A172 (cell line): Measurements from ENCODE around the gene ERO1A. TPM values are rescaled to one million over a fixed set of nuclear protein-coding genes. Genes with fewer than 3 reads are reported as not detected.
A peak's percentile ranks its signal among the peaks of the same experiment; 100 is the strongest.
"Not testable (repeated sequence)": the region's sequence is repeated elsewhere in the genome, so short reads cannot be mapped to it uniquely, and the experiment has no call there.

ENCODE experiments used
- DNase-seq: peaks from one replicate; pipeline ENCODE4 v3.0.0-alpha.2; 2015; ENCODE audit warnings: low spot score
- total RNA-seq: library from RNA; depleted of rRNA; stranded (reverse); fragments of >200 nt; shearing (Covaris generic); gene quantifications from 2 replicates; pipeline ENCODE4 v1.2.3, GENCODE V29; 2014; rRNA removed

Gene ERO1A, protein sequence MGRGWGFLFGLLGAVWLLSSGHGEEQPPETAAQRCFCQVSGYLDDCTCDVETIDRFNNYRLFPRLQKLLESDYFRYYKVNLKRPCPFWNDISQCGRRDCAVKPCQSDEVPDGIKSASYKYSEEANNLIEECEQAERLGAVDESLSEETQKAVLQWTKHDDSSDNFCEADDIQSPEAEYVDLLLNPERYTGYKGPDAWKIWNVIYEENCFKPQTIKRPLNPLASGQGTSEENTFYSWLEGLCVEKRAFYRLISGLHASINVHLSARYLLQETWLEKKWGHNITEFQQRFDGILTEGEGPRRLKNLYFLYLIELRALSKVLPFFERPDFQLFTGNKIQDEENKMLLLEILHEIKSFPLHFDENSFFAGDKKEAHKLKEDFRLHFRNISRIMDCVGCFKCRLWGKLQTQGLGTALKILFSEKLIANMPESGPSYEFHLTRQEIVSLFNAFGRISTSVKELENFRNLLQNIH
- total RNA-seq = 38.9 and 49.2 TPM in 2 replicates

DNA sequence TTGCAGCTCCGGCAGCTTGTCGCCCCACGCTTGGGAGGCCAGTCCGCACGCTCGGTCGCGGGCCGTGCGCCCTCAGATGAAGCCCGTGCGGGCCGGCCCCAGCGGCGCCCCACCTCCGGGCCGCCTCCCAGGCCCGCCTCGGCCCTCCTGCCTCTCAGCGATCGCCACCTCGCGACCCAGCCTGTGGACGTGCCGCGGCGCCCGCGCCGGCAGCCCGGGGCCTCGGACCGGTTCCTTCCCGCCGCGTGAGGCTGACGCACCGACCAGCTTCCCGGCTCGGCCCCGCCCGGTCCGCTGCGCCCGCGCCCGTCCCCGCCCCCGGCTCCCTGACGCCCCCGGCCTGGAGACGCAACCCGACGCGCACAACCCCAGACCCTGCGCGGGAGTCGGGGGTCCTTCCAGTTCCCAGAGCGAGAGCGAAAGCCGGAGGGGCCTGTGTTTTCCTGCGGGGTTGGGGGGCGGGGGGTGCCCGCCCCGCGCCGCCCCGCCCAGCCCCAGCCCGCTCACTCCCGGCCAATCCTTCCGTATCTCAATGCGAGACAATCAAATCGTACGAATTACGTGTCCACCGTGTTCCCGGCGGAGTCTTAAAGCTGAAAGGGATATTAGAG is at the start of gene ERO1A:
TSS of gene ERO1A (minus strand) at position 78 of the 611 bp plus-strand sequence. CDS start at position 1, 77 bp downstream.
- peak; percentile 57 for DNase-seq

DNA sequence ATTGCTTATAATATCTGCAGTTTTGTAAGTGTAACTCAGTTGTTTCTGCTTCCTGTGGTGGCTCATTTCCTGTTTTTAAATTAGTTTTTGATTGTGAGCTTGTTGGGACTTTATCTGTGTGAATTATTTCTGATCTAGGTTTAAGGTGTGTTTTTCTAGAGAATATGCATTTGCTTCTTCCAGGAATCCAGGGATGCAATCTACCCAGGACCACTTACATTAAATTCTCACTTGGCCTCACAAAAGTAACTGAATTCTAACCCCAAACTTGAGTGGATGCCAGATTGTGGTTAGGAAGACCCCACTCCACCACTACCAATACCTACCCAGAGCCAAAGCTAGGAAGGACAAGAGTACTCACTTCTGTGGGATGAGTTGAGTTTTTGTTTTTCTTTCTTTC is 46.5 kb upstream of the ERO1A start:
- no peak for DNase-seq

DNA sequence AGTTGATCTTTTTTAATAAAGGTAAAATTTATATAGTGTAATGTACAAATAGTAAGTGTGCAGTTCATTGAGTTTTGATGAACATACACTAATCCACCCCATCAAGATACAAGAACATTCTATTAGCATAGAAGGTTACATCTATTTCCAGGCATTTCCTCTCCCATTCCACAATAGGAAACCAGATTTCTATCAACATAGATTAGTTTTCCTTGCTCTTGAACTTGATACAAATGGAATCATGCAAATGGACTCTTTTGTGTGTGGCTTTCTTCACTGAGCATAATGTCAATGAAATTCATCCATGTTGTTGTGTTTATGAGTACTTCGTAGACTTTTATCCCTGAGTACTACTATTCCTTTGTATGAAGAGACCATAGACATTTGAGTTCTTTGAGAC is 45.4 kb upstream of the ERO1A start:
- no peak for DNase-seq

DNA sequence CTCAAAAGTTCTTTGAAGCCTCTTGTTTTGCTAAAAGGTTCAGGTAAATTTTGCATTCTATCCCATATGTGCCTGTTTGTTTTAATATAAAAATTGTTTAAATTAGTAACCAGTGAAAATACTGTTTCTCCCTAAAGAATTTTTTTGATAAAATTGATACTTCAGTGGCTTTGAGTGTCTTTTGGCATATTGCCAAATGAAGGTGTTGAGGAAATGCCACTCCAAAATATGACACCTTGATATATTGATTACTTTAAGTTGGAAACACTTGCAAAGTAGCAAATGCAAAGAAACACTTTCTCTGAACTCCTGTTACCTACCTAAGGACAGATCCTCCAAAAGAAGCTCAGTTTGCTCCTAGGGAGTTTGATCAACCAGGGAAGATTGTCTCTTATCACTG is 43.1 kb upstream of the ERO1A start:
- no peak for DNase-seq

DNA sequence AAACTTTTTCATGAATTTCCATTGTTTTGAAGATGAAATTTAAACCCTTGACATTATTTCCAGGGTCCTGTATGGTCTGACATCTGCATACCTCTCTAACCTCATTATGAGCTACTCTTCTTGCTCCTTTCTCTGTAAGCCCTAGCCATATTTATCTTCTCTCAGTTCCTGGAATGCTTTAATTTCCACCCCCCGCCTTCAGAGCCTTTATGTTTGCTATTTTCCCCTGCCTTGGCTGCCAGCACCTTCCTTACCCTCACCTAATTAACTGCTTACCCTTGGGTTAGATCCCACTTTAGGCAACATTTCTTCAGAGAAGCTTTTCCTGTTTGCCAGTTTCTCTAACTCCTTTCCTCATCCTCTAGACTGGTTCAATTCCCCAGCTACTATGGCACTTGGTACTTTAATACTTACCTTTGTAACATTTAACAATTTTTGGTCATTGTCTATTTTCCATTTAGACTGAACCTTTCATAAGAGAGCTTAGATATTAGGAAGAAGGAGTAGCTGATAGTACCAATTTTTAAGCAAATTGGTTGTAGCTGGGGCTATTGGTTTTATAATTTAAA is 40.6 kb upstream of the ERO1A start:
- no peak for DNase-seq

DNA sequence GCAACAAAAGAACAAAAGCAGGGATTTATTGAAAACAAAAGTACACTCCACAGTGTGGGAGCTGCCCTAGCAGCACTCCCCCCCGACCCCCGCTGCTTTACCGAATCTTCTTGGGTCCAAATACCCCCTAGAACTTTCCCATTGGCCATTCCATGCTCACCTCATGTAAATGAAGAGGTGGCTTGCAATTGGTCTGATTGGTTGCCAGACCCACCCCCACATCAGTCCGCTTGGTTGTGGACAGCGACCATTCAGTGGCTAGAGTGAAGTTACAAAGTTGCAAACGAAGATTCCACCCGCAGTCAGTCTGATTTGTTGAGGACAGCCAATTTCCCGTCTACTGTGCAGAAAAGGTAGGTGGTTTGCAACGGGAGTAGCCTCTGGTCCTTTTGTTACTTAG is 38.5 kb upstream of the ERO1A start:
- no peak for DNase-seq

DNA sequence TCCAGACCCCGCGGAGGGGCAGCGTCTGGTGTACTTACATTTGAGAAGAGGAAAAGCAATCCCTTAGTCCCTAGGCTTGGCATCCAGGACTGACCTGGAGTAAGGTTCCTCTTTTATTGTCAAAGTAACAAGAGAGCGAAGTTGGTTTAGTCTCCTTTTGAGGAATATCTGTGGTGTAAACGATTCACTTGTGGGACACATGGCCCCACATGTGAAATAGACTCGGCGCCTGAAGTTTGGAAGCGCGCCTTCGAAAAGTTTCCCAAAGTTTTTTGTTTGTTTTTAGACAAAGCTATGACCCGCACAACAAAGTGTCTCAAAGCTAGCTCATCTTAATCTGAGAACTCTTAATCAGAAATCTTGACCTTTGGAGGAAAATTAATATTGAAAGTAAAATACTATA is 35.4 kb upstream of the ERO1A start:
- DNase-seq = peak; percentile 4

DNA sequence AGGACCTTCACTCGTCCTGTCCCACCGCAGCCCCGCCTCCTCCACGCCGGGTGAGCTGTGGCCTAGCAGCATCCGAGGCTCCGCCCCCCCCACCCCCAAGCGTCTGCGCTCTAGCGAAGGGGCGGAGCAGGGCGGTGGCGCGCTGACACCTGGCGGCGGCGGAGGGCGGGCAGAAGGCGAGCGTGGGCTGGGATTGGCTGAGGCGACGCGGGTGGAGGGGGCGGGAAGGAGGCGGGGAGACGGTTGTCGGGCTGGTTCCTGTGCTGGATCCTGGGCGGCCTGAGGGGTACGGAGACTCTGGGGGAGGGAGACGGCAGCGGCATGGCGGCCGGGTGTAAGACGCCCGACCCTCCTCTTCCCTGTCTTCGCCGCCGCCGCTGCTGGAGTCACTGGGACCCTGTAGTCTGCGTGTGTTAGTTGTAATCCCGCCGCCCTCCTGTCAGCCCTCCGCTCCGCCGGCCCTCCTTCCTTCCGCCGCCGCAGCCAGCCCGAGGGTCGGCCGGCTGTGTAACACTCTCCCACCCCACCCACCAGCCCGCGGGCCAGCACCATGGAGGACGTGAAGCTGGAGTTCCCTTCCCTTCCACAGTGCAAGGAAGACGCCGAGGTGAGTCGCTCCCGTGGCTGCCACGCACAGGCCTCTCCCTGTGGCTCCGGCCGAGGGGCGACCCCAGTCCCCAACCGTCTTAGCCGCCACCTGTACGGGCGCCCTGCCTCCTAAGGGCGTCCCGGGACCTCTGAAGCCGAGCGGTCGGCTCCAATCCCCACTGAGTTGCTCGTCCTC is 34.8 kb upstream of the ERO1A start, which contains the start of gene STYX:
TSS of gene STYX (plus strand) at position 242 of the 784 bp plus-strand sequence. CDS start at position 551, 309 bp downstream.
- DNase-seq = peak; percentile 90

DNA sequence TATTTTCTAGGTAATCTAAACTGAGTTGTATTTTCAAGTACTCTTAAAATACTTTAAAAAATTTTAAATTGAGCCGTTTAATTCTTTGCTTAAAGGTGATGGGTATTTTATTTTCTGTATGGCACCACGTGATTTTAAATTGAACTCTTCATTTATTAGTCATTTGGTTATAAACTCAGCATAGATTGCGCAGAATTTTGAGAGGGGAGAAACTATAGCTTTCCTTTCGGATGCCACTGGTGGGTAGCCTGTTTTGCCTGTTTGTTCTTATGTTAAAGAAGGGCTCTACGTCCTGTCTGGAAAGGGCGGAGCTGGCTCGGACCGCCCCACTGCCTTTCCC is 34.2 kb upstream of the ERO1A start:
- DNase-seq = no peak

DNA sequence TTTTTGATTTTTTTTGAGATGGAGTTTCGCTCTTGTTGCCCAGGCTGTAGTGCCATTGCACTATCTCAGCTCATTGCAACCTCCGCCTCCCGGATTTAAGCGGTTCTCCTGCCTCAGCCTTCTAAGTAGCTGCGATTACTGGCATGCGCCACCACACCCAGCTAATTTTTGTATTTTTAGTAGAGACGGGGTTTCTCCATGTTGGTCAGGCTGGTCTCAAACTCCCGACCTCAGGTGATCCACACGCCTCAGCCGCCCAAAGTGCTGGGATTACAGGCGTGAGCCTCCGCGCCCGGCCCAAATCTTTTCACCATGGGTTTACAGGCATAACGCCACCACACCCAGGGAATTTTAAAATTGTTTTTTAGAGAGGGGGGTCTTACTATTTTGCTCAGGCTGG is 33.7 kb upstream of the ERO1A start:
- DNase-seq = not testable (repeated sequence)

DNA sequence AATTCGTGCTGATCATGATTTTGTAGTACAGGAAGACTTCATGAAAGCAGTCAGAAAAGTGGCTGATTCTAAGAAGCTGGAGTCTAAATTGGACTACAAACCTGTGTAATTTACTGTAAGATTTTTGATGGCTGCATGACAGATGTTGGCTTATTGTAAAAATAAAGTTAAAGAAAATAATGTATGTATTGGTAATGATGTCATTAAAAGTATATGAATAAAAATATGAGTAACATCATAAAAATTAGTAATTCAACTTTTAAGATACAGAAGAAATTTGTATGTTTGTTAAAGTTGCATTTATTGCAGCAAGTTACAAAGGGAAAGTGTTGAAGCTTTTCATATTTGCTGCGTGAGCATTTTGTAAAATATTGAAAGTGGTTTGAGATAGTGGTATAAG is 32.2 kb upstream of the ERO1A start:
- DNase-seq = not testable (repeated sequence)

DNA sequence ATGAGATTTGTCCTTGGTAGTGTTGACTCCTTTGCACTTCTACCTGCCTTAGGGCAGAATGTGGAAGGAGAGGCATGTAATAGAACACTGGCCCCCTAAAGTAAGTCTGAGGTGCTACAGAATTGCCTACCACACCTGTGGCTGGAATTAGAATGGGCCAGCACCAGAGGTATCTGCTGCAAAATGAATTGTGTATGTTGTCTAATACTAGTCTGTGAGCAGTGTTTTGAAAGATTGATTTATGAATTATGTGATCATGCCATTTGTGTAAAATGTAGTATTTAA is 28.9 kb upstream of the ERO1A start:
- DNase-seq = no peak

DNA sequence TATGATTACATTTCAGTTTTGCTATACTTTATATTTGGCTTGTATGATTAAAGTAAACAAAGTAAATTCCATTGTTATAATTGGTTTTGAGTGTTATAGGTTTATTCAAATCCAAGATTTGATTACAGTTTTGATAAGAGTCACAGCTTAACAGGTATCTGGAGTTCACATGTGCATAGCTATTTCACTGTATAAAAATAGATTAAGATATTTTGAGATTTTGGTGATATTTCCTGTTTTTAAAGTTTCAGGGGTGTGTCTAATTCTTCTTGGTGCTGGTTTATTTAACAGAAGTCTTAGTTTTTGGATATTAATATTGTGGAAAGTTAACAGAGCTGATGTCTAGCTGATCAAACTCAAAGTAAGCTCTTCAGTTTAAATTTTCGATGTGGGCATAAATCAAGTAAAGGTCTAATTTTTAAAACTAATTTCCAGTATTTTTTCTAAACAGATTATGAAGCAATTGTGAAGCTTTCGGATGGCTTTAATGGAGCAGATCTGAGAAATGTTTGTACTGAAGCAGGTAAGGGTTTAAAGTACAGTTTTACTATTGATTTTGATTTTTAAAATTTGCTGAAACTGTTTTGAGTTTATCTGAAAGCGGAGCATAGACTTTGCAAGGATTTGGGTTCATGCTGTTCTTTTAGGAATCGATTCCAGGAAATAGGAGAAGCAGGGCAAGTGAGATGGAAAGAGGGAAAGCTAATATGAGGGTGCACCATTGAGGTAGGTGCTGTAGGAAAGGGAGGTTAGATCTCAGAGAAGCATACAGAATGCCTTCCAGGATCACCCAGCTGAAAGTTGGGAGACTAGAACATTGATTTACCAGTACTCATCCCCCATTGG is 28.4 kb upstream of the ERO1A start:
- DNase-seq = no peak

DNA sequence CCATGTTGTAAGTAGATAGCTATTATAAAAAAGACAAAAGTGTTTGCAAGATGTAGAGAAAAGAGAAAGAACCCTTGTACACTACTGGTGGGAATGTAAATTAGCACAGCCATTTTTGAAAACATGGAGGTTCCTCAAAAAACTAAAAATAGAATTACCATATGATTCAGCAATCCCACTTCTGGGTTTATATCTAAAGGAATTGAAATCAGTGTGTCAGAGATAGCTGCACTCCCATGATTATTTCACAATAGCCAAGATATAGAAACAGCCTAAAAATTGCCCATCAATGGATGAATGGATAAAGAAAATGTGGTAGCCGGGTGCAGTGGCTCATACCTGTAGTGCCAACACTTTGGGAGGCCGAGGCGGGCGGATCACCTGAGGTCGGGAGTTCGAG is 20.8 kb upstream of the ERO1A start:
- DNase-seq = no peak

DNA sequence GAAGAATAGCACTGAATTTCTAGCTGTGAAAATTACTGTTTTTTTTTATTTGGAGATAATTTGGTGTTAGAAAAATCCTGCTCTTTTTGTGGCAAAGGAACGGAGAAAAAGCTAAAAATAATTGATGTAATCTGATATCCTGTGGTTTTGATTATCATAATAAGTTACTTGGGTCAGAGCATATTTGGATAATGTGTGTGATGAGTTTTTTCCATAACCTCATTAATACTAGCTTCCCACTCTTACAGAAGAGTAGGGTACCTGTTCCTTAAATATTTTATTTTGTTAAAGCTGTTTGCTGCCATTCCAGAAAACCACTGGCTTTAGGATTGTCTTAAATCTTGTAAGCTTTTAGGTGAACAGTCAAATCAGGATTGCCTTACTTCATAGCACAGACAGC is 16.3 kb upstream of the ERO1A start:
- DNase-seq = no peak

DNA sequence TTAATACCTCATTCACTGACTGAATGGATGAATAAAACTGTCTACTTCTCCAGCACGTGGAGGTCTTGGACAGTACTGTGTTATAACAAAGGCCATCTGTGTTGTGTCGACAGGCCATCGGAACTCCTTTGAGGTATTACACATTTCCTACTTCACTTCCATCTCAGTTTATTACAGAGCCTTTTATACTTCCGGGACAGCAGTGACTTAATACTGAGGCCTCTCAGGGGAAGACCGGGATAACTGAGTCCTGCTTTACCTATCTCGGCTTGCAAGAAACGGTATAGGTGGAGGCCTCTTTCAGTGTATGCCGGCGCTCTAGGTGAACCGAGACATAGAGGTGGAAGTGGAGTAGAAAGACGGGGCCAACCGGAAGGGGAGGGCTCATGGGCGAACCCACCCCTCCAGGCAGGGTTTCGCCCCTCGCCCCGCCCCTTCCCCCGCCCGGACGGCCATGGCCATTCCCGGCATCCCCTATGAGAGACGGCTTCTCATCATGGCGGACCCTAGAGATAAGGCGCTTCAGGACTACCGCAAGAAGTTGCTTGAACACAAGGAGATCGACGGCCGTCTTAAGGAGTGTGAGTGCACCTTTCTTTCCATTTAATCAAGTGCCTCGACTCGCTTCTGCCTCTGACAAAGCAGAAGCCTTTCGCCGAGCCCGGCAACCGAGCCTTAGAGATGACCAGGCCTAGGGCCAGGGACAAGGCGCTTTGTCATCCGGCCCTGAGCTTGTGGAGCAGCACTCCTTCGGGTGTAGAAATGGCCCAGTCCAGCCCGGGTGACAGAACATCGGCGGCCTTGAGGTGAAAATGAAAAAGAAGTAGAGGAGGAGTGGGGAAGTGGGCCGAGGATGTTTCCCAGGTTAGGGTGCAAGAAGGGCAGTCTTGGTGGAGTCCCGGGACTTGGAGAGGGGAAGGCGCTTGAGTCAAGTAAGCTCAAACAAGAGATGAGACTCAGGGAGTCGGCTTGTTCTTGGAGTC is 11.7 kb upstream of the ERO1A start, which contains the start of gene PSMC6:
TSS of gene PSMC6 (plus strand) at position 477 of the 983 bp plus-strand sequence. CDS start at position 497, 20 bp downstream.
- peak; percentile 84 for DNase-seq

DNA sequence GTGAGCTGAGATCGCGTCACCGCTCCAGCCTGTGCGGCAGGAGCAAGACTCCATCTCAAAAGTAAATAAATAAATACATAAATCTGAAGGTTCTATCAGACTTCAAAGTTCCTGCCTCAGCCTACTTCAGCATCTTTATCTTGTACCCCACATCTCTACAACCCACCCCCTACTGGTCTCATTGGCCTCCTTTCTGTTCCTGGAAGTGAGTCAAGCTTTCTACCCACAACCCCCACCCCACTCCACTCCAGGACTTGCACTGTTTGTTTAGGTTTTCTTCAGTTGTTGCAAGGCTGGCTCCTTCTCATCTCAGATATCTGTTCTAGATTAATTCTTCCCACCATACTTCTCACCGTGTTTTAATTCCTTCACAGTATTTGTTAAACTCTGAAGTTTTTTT is 10.9 kb upstream of the ERO1A start:
- no peak for DNase-seq

DNA sequence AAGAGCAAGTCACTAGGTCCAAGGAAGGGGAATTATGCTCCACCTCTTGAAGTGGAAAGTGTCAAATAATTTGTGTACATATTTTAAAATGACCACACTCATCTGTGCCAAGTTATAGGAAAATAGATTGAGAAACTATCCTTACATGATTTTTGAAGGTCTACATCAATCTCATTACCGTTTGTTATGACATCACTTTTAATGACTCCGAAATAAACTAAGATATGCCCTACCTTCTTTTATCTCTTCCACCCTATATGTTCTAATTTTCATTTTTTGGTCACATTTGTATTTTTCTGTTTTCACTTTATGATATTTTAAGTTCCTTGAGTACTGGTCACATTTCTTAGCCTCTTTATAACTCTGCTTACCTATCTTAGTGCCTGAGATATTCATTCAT is 8.3 kb upstream of the ERO1A start:
- DNase-seq = no peak

DNA sequence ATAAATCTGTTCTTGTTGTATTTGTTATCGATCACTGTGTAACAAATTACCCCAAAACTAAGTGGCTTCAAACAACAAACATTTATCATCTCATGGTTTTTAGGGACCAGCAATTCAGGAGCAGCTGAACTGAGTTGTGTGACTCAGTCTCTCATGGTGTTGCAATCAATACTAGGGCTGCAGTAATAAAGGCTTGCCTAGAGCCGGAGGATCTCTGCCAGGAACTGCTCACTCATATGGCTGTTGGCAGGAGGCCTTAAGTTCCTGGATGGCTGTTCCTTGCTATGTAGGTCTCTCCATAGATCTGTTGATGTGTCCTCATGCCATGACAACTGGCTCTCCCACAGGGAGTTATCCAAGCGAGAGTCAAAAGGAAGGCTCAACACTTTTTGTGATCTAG is 7.9 kb upstream of the ERO1A start:
- DNase-seq = no peak

DNA sequence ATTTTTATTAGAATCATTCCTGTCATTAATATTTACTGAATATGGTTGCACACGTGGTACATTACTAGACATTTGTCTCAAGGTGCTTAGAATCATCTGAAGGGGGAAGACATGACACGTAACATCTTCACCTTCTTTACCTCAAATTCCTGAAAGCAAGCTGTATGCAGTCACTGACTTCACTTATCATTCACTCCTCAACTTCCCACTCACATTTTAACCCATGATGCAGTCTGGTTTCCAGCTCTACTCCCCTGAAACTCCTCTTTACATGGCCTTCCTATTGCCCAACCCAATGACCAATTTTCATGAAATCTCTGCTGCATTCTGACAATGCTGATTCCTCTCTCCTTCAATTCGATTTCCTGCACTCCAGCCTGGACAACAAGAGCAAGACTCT is 5.9 kb upstream of the ERO1A start:
- no peak for DNase-seq
